ENCODE data around the gene PRDM9.

PRDM9 gene

DNA sequence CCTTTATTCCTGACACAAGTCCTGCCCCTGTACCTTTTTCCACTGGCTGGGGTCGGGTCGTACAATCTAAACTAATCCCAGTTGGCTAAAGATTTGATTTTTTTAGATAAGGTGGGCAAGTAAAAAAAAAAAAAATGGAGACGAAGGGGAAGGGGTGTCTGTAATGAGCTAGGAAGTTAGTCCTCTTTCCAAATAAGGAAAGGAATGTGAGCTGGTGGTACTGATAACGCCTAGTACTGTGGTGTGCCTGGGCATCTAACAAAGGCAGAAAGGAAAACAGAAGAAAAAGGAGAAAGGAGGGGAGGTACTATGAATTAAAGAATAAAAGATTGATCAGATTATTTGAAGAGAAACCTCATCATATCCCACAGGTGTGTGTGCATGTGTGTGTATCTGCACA, 21.3 kb downstream of the PRDM9 start:
- H2AFZ ChIP-seq (ENCODE audit: low read depth, low read length): no peak overlapping the region
- H3K27me3 ChIP-seq (ENCODE audit: low read depth, low read length): no peaks in the 10 kb centered on the region
- no peaks in the 10 kb centered on the region for H3K79me2 ChIP-seq (ENCODE audit: low read length)
- H4K20me1 ChIP-seq (ENCODE audit: insufficient read depth, low read length): no peaks in the 10 kb centered on the region
- no peak overlapping the region for H3K4me3 ChIP-seq (ENCODE audit: low read length)
- no peaks in the 10 kb centered on the region for H3K4me1 ChIP-seq (ENCODE audit: low read length)
- no peak for TF ChIP-seq EZH2phosphoT487 (IDR thresholded peaks at IDR 0.05; ENCODE audit: low read depth)
- TF ChIP-seq, protein P1, sequence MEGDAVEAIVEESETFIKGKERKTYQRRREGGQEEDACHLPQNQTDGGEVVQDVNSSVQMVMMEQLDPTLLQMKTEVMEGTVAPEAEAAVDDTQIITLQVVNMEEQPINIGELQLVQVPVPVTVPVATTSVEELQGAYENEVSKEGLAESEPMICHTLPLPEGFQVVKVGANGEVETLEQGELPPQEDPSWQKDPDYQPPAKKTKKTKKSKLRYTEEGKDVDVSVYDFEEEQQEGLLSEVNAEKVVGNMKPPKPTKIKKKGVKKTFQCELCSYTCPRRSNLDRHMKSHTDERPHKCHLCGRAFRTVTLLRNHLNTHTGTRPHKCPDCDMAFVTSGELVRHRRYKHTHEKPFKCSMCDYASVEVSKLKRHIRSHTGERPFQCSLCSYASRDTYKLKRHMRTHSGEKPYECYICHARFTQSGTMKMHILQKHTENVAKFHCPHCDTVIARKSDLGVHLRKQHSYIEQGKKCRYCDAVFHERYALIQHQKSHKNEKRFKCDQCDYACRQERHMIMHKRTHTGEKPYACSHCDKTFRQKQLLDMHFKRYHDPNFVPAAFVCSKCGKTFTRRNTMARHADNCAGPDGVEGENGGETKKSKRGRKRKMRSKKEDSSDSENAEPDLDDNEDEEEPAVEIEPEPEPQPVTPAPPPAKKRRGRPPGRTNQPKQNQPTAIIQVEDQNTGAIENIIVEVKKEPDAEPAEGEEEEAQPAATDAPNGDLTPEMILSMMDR (IDR thresholded peaks at IDR 0.05; ENCODE audit: low read depth, low read length): no peak
- H3K9ac ChIP-seq (ENCODE audit: low read length): no peak overlapping the region
- no peak overlapping the region for H3K4me2 ChIP-seq (ENCODE audit: low read length)
- no peaks in the 10 kb centered on the region for H3K36me3 ChIP-seq (replicated peaks; ENCODE audit: low read depth, low read length)
- H3K27ac ChIP-seq (ENCODE audit: low read length): no peak overlapping the region
- no peaks in the 10 kb centered on the region for H3K9me3 ChIP-seq (ENCODE audit: insufficient read depth, low read length)

DNA sequence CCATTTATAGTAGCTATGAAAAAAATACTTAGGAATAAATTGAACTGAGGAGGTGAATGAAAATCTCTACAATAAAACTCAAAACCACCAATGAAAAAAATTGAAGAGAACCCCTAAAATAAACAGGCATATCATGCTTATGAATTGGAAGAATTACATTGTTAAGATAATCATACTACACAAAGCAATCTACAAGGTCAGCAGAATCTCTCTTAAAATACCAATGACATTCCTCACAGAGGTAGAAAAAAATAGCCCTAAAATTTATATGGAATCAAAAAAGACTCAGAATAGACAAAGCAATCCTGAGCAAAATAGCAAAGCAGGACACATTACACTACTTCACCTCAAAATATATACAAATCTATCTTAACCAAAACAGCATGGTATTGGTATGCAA, 23.2 kb downstream of the PRDM9 start:
- Histone ChIP-seq H3K4me2 (ENCODE audit: low read length) (no peak overlapping the region), H3K27ac (ENCODE audit: low read length) (no peak overlapping the region), H3K79me2 (ENCODE audit: low read length) (no peaks in the 10 kb centered on the region), H3K27me3 (ENCODE audit: low read depth, low read length) (no peaks in the 10 kb centered on the region), H3K4me1 (ENCODE audit: low read length) (no peaks in the 10 kb centered on the region), H3K9ac (ENCODE audit: low read length) (no peak overlapping the region), H3K4me3 (ENCODE audit: low read length) (no peak overlapping the region), H2AFZ (ENCODE audit: low read depth, low read length) (no peak overlapping the region), H3K9me3 (ENCODE audit: insufficient read depth, low read length) (no peaks in the 10 kb centered on the region), H4K20me1 (ENCODE audit: insufficient read depth, low read length) (no peaks in the 10 kb centered on the region), H3K36me3 (replicated peaks; ENCODE audit: low read depth, low read length) (no peaks in the 10 kb centered on the region)
- TF ChIP-seq, protein P1 (IDR thresholded peaks at IDR 0.05; ENCODE audit: low read depth, low read length): no peak
- TF ChIP-seq EZH2phosphoT487 (IDR thresholded peaks at IDR 0.05; ENCODE audit: low read depth): no peak

GRCh38 chr5:23571059-23571458, 63.6 kb downstream of the PRDM9 start:
- Histone ChIP-seq H3K27me3 (ENCODE audit: low read depth, low read length) (no peaks in the 10 kb centered on the region), H3K79me2 (ENCODE audit: low read length) (no peaks in the 10 kb centered on the region), H3K9ac (ENCODE audit: low read length) (no peak overlapping the region), H3K4me2 (ENCODE audit: low read length) (no peak overlapping the region), H4K20me1 (ENCODE audit: insufficient read depth, low read length) (no peaks in the 10 kb centered on the region), H3K27ac (ENCODE audit: low read length) (no peak overlapping the region), H3K36me3 (replicated peaks; ENCODE audit: low read depth, low read length) (no peaks in the 10 kb centered on the region), H3K4me1 (ENCODE audit: low read length) (no peaks in the 10 kb centered on the region), H3K4me3 (ENCODE audit: low read length) (no peak overlapping the region), H3K9me3 (ENCODE audit: insufficient read depth, low read length) (no peaks in the 10 kb centered on the region), H2AFZ (ENCODE audit: low read depth, low read length) (no peak overlapping the region)
- TF ChIP-seq, protein P1 (IDR thresholded peaks at IDR 0.05; ENCODE audit: low read depth, low read length): no peak
- no peak for TF ChIP-seq EZH2phosphoT487 (IDR thresholded peaks at IDR 0.05; ENCODE audit: low read depth)

Data from OCI-LY3 (cell line).